HEK293 (cell line): Measurements from ENCODE around the gene INHA.
A peak's percentile ranks its signal among the peaks of the same experiment; 100 is the strongest.

Source experiments
- CTCF ChIA-PET: fragments of 350-600 bp; formaldehyde crosslinking; extraction: SDS; loops from one replicate; lab custom pipeline; 2021; ENCODE audit warnings: antibody characterized with exemption; lab: Yijun Ruan, JAX
- POLR2A ChIA-PET: fragments of 300-600 bp; formaldehyde crosslinking; extraction: SDS; loops from one replicate; lab custom pipeline; 2020; ENCODE audit warnings: antibody characterized with exemption, inconsistent platforms; lab: Yijun Ruan, JAX
- H3K27ac ChIP-seq: fragments of 200-500 bp; sonication (Bioruptor generic); 2 replicates; pipeline ENCODE4 v1.5.1; 2014; ENCODE audit warnings: low read depth, low read length, control low read depth, inconsistent platforms; ENCODE audit errors: extremely low read depth
- H3K36me3 ChIP-seq, 2 experiments: fragments of 200-500 bp in 1 of 2; sonication (Bioruptor generic) in 1 of 2; 1 replicate in 1 of 2; 2 replicates in 1 of 2; pipeline ENCODE4 v1.5.1; 2014 to 2017; ENCODE audit warnings: inconsistent platforms in 2 of 2, low read length in 2 of 2; ENCODE audit not compliant: control insufficient read depth in 2 of 2, insufficient read depth in 1 of 2
- H3K4me1 ChIP-seq: fragments of 200-500 bp; sonication (Bioruptor generic); 2 replicates; pipeline ENCODE4 v1.5.1; 2014; ENCODE audit warnings: mild to moderate bottlenecking, low read length, inconsistent platforms; ENCODE audit not compliant: control insufficient read depth, insufficient read depth
- H3K4me3 ChIP-seq: 2 replicates; pipeline ENCODE4 v1.5.1; 2011; ENCODE audit warnings: low read depth, mild to moderate bottlenecking, control low read depth, low read length, moderate library complexity
- H3K9me3 ChIP-seq: fragments of 200-500 bp; sonication (Bioruptor generic); 2 replicates; pipeline ENCODE4 v1.5.1; 2014; ENCODE audit warnings: low read depth, low read length, inconsistent platforms; ENCODE audit not compliant: control insufficient read depth, insufficient read depth
- MYNN ChIP-seq: fragments of 450-650 bp; formaldehyde crosslinking; IDR thresholded peaks from 2 replicates; pipeline ENCODE4 v1.5.1; 2016; ENCODE audit warnings: missing biosample characterization, missing genetic modification characterization, borderline replicate concordance
- SP3 ChIP-seq: fragments of 450-650 bp; formaldehyde crosslinking; IDR thresholded peaks from 2 replicates; pipeline ENCODE4 v1.5.1; 2016; ENCODE audit warnings: missing biosample characterization, missing genetic modification characterization
- ZFHX2 ChIP-seq: fragments of 450-650 bp; formaldehyde crosslinking; conservative IDR thresholded peaks from 2 replicates; pipeline ENCODE4 v1.5.1; 2016; ENCODE audit warnings: missing biosample characterization, missing genetic modification characterization
- ZIC2 ChIP-seq: fragments of 450-650 bp; formaldehyde crosslinking; IDR thresholded peaks from 2 replicates; pipeline ENCODE4 v1.5.1; 2016; ENCODE audit warnings: missing biosample characterization, missing genetic modification characterization
- ZNF114 ChIP-seq: fragments of 450-650 bp; formaldehyde crosslinking; IDR thresholded peaks from 2 replicates; pipeline ENCODE4 v1.5.0; 2017; ENCODE audit warnings: missing biosample characterization, missing genetic modification characterization
- ZNF175 ChIP-seq: fragments of 450-650 bp; formaldehyde crosslinking; IDR thresholded peaks from 2 replicates; pipeline ENCODE4 v1.5.1; 2016; ENCODE audit warnings: missing biosample characterization, missing genetic modification characterization
- ZNF514 ChIP-seq: fragments of 450-650 bp; formaldehyde crosslinking; IDR thresholded peaks from 2 replicates; pipeline ENCODE4 v1.5.1; 2016; ENCODE audit warnings: missing biosample characterization, missing genetic modification characterization
- ZNF530 ChIP-seq: fragments of 450-650 bp; formaldehyde crosslinking; IDR thresholded peaks from 2 replicates; pipeline ENCODE4 v1.5.1; 2016; ENCODE audit warnings: low read depth, missing biosample characterization, missing genetic modification characterization
- ZNF560 ChIP-seq: fragments of 450-650 bp; formaldehyde crosslinking; IDR thresholded peaks from 2 replicates; pipeline ENCODE4 v1.5.1; 2017; ENCODE audit warnings: missing biosample characterization, missing genetic modification characterization, borderline replicate concordance
- ZNF664 ChIP-seq: fragments of 450-650 bp; formaldehyde crosslinking; IDR thresholded peaks from 2 replicates; pipeline ENCODE4 v1.5.1; 2016; ENCODE audit warnings: missing biosample characterization, missing genetic modification characterization
- ZNF768 ChIP-seq: fragments of 450-650 bp; formaldehyde crosslinking; IDR thresholded peaks from 2 replicates; pipeline ENCODE4 v1.5.1; 2018; ENCODE audit warnings: missing biosample characterization, mild to moderate bottlenecking, missing genetic modification characterization
- ZSCAN30 ChIP-seq: fragments of 450-650 bp; IDR thresholded peaks from 2 replicates; pipeline ENCODE4 v1.5.1; 2018; ENCODE audit warnings: missing biosample characterization, mild to moderate bottlenecking, missing genetic modification characterization, moderate library complexity
- TF ChIP-seq, protein P1 (sequence below): fragments of 450-650 bp; formaldehyde crosslinking; IDR thresholded peaks from 2 replicates; pipeline ENCODE4 v1.5.1; 2016; ENCODE audit warnings: missing biosample characterization, missing genetic modification characterization
- TF ChIP-seq, protein P2 (sequence below): fragments of 450-650 bp; formaldehyde crosslinking; IDR thresholded peaks from 2 replicates; pipeline ENCODE4 v1.5.1; 2016; ENCODE audit warnings: missing biosample characterization, missing genetic modification characterization
- TF ChIP-seq, protein P3 (sequence below): fragments of 450-650 bp; formaldehyde crosslinking; IDR thresholded peaks from 2 replicates; pipeline ENCODE4 v1.5.1; 2017; ENCODE audit warnings: missing biosample characterization, missing genetic modification characterization
- TF ChIP-seq, protein P4 (sequence below): fragments of 450-650 bp; formaldehyde crosslinking; IDR thresholded peaks from 2 replicates; pipeline ENCODE4 v1.5.1; 2017; ENCODE audit warnings: missing biosample characterization, missing genetic modification characterization
- TF ChIP-seq, protein P5 (sequence below): fragments of 450-650 bp; formaldehyde crosslinking; IDR thresholded peaks from 2 replicates; pipeline ENCODE4 v1.5.1; 2016; ENCODE audit warnings: missing biosample characterization, missing genetic modification characterization

INHA gene

DNA sequence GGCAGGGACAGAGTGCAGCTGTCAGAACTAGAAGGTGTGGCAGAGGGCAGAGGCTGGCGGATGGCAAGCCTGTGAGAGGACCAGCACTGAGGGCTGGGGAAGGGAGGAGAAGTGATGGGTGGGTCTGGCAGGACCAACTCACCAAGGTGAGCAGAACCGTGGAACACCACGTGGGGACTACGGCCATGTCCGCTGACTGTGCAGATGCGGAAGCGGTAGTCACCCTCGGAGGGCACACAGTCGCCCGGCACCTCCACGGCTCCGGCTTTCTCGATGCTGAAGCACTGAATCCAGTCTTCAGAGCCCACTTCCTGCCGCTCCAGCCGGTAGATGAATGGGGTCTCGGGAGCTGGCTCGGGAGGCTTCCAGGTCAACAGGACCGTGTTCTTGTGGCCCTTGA lies 5.0 kb upstream of the INHA start:
- H3K9me3 ChIP-seq = no peaks in the 10 kb centered on the region
- ChIA-PET POLR2A (interaction anchor here (1.5 to 2.8 kb wide), 4 partner anchors 10 to 30 kb away, joined by 3 to 12 read pairs (median 4); partner anchors contain the start of gene STK11IP), CTCF (interaction anchor here (1.1 to 1.4 kb wide), 2 partner anchors 71 to 74 kb away, joined by 3 to 7 read pairs; no protein-coding TSS in a partner anchor)
- TF ChIP-seq, protein P1, sequence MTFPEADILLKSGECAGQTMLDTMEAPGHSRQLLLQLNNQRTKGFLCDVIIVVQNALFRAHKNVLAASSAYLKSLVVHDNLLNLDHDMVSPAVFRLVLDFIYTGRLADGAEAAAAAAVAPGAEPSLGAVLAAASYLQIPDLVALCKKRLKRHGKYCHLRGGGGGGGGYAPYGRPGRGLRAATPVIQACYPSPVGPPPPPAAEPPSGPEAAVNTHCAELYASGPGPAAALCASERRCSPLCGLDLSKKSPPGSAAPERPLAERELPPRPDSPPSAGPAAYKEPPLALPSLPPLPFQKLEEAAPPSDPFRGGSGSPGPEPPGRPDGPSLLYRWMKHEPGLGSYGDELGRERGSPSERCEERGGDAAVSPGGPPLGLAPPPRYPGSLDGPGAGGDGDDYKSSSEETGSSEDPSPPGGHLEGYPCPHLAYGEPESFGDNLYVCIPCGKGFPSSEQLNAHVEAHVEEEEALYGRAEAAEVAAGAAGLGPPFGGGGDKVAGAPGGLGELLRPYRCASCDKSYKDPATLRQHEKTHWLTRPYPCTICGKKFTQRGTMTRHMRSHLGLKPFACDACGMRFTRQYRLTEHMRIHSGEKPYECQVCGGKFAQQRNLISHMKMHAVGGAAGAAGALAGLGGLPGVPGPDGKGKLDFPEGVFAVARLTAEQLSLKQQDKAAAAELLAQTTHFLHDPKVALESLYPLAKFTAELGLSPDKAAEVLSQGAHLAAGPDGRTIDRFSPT (tag by site-specific recombination) = no peak
- TF ChIP-seq ZNF114 (tag by site-specific recombination) = no peak
- TF ChIP-seq ZSCAN30 = no peak
- TF ChIP-seq ZNF514 (tag by site-specific recombination) = no peak
- no peak for TF ChIP-seq ZIC2 (tag by site-specific recombination)
- TF ChIP-seq MYNN = no peak
- TF ChIP-seq, protein P2, sequence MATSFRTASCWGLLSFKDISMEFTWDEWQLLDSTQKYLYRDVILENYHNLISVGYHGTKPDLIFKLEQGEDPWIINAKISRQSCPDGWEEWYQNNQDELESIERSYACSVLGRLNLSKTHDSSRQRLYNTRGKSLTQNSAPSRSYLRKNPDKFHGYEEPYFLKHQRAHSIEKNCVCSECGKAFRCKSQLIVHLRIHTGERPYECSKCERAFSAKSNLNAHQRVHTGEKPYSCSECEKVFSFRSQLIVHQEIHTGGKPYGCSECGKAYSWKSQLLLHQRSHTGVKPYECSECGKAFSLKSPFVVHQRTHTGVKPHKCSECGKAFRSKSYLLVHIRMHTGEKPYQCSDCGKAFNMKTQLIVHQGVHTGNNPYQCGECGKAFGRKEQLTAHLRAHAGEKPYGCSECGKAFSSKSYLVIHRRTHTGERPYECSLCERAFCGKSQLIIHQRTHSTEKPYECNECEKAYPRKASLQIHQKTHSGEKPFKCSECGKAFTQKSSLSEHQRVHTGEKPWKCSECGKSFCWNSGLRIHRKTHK (tag by site-specific recombination) = no peak
- no peak for TF ChIP-seq SP3 (tag by site-specific recombination)
- TF ChIP-seq ZNF768 = no peak
- no peak for TF ChIP-seq ZNF560 (tag by site-specific recombination)
- no peak for TF ChIP-seq ZNF530
- TF ChIP-seq, protein P3, sequence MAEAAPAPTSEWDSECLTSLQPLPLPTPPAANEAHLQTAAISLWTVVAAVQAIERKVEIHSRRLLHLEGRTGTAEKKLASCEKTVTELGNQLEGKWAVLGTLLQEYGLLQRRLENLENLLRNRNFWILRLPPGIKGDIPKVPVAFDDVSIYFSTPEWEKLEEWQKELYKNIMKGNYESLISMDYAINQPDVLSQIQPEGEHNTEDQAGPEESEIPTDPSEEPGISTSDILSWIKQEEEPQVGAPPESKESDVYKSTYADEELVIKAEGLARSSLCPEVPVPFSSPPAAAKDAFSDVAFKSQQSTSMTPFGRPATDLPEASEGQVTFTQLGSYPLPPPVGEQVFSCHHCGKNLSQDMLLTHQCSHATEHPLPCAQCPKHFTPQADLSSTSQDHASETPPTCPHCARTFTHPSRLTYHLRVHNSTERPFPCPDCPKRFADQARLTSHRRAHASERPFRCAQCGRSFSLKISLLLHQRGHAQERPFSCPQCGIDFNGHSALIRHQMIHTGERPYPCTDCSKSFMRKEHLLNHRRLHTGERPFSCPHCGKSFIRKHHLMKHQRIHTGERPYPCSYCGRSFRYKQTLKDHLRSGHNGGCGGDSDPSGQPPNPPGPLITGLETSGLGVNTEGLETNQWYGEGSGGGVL (tag by site-specific recombination) = no peak
- no peak for TF ChIP-seq ZFHX2 (tag by site-specific recombination)
- no peak for TF ChIP-seq ZNF664 (tag by site-specific recombination)
- H3K36me3 ChIP-seq = peaks cover 13 to 79% of the 10 kb centered on the region in 2 experiments; a peak in 2 of 3 replicates
- no peak overlapping the region for H3K4me3 ChIP-seq
- peaks cover 13% of the 10 kb centered on the region for H3K4me1 ChIP-seq
- H3K27ac ChIP-seq = no peak overlapping the region

DNA sequence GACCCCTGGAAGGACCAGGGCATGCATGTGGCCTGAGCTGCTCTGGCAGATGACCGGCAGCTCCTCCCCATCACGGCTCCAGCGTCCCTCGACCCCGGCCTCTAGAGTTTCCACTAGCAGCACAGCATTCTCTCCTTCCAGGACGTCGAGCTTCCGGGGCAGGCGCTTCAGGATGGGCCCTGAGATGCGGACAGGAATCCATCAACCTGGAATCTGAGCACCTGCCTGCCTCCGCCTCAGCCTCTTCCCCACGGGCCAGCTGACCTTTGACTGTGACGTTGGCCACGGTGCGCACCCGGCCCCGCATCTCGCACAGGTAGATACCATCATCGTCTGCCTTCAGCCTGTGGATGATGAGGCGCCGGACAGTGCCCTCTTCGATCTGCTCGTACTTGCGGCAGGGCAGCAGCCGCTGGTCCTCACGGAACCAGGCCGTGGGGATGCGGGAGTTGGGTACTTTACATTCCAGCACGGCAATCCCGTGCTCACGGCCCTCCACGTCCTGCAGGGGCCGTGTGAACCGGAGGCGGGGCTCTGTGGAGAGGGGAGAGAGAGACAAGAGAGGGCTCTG lies 4.2 kb upstream of the INHA start:
- ChIA-PET POLR2A (interaction anchor here (1.0 to 2.8 kb wide), 4 partner anchors 9 to 29 kb away, joined by 3 to 12 read pairs (median 4); partner anchors contain the start of gene STK11IP), CTCF (interaction anchor here (1.1 to 1.4 kb wide), 2 partner anchors 71 to 74 kb away, joined by 3 to 7 read pairs; no protein-coding TSS in a partner anchor)
- peaks cover 13 to 72% of the 10 kb centered on the region in 2 experiments; a peak in 2 of 3 replicates for H3K36me3 ChIP-seq
- no peak overlapping the region for H3K4me3 ChIP-seq
- TF ChIP-seq ZNF175 = no peak
- TF ChIP-seq, protein P4, sequence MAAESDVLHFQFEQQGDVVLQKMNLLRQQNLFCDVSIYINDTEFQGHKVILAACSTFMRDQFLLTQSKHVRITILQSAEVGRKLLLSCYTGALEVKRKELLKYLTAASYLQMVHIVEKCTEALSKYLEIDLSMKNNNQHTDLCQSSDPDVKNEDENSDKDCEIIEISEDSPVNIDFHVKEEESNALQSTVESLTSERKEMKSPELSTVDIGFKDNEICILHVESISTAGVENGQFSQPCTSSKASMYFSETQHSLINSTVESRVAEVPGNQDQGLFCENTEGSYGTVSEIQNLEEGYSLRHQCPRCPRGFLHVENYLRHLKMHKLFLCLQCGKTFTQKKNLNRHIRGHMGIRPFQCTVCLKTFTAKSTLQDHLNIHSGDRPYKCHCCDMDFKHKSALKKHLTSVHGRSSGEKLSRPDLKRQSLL (tag by site-specific recombination) = peak; percentile 29; the same call in 1 of the 2 replicates
- TF ChIP-seq, protein P5, sequence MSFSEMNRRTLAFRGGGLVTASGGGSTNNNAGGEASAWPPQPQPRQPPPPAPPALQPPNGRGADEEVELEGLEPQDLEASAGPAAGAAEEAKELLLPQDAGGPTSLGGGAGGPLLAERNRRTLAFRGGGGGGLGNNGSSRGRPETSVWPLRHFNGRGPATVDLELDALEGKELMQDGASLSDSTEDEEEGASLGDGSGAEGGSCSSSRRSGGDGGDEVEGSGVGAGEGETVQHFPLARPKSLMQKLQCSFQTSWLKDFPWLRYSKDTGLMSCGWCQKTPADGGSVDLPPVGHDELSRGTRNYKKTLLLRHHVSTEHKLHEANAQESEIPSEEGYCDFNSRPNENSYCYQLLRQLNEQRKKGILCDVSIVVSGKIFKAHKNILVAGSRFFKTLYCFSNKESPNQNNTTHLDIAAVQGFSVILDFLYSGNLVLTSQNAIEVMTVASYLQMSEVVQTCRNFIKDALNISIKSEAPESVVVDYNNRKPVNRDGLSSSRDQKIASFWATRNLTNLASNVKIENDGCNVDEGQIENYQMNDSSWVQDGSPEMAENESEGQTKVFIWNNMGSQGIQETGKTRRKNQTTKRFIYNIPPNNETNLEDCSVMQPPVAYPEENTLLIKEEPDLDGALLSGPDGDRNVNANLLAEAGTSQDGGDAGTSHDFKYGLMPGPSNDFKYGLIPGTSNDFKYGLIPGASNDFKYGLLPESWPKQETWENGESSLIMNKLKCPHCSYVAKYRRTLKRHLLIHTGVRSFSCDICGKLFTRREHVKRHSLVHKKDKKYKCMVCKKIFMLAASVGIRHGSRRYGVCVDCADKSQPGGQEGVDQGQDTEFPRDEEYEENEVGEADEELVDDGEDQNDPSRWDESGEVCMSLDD = no peak
- no peaks in the 10 kb centered on the region for H3K9me3 ChIP-seq
- peaks cover 13% of the 10 kb centered on the region for H3K4me1 ChIP-seq
- no peak overlapping the region for H3K27ac ChIP-seq
